ENCODE measurements around the gene TIMD4.

GRCh38 chr5:157004893-157005551 is 42.0 kb upstream of the TIMD4 start:
- TF ChIP-seq CTCF (IDR thresholded peaks at IDR 0.05), result no peak
- TF ChIP-seq POLR2A (IDR thresholded peaks at IDR 0.05), result no peak

All from prostate gland (tissue), 2 donors.